ENCODE results near the gene PARP11. TPM values are rescaled to one million over a fixed set of nuclear protein-coding genes. Genes with fewer than 3 reads are reported as not detected.

Gene PARP11
- total RNA-seq, 1 donor from 2014 or later = 27.2 TPM

- no peaks in the 10 kb centered on the region for H3K4me1 Mint-ChIP-seq
- H3K27me3 Mint-ChIP-seq = no peaks in the 10 kb centered on the region
- no peak for ATAC-seq (ENCODE audit: low read depth)
- intact Hi-C loops (cut with micrococcal nuclease) = no loop called here
- H3K36me3 Mint-ChIP-seq (ENCODE audit: low read depth) = no peaks in the 10 kb centered on the region
- DNase-seq = no peak
- no peak overlapping the region for H3K27ac Mint-ChIP-seq
- ChIA-PET POLR2A (no interaction called here), CTCF (interaction anchor here (2.2 kb wide), 1 partner anchor 472 kb away, joined by 9 read pairs; no protein-coding TSS in a partner anchor)
- no peak overlapping the region for H3K4me3 Mint-ChIP-seq
- TF ChIP-seq CTCF (IDR thresholded peaks at IDR 0.05) = no peak
- no peaks in the 10 kb centered on the region for H3K9me3 Mint-ChIP-seq
Observed at GRCh38 chr12:3771853-3772252, 101.3 kb downstream of the PARP11 start.

DNA sequence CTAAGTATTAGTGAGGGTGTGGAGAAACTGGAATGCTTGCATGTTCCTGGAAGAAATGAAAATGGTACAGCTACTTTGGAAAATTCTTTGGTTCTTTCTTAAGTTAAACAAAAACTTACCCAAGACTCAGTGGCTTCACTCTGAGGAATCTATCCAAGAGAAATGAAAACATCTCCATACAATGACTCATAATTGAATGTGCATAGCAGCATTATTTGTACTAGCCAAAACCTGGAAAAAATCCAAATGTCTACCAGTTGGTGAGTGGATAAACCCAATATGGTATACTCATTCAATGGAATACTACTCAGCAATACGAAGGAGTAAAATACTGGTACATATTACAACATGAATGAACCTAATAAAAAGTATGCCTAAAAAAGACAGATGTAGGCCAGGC, 102.3 kb downstream of the PARP11 start:
- Mint-ChIP-seq H3K9me3 (no peaks in the 10 kb centered on the region), H3K36me3 (ENCODE audit: low read depth) (no peaks in the 10 kb centered on the region), H3K4me3 (no peak overlapping the region), H3K27me3 (no peaks in the 10 kb centered on the region), H3K27ac (no peak overlapping the region), H3K4me1 (no peaks in the 10 kb centered on the region)
- DNase-seq (no peak), ATAC-seq (ENCODE audit: low read depth) (no peak)
- CTCF ChIA-PET = interaction anchor here (2.2 kb wide), 1 partner anchor 471 kb away, joined by 9 read pairs; no protein-coding TSS in a partner anchor
- POLR2A ChIA-PET = no interaction called here
- no peak for TF ChIP-seq CTCF (IDR thresholded peaks at IDR 0.05)
- intact Hi-C loops (cut with micrococcal nuclease) = no loop called here

DNA sequence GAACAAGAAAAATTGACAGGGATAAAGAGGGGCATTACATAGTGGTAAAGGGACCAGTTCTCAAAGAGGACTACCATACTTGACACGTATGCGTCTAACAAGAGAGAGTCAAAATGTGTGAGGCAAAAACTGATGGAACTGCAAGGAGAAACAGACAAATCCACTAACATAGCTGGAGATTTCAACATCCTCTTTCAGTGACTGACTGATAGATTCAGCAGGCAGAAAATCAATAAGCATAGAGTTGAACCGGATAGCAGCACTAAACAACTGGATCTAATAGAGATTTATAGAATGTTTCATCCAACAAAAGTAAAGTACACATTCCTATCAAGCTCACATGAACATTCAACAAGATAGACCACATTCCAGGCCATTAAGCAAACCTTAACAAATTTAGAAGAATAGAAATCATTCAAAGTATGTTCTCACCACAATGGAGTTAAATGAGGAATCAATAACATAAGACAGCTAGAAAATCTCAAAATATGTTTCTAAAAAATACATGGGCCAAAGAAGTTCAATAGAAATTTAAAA, 104.2 kb downstream of the PARP11 start:
- Mint-ChIP-seq H3K36me3 (ENCODE audit: low read depth) (no peaks in the 10 kb centered on the region), H3K9me3 (no peaks in the 10 kb centered on the region), H3K4me3 (no peak overlapping the region), H3K27ac (no peak overlapping the region), H3K27me3 (no peaks in the 10 kb centered on the region), H3K4me1 (no peaks in the 10 kb centered on the region)
- intact Hi-C loops (cut with micrococcal nuclease) = no loop called here
- DNase-seq (no peak), ATAC-seq (ENCODE audit: low read depth) (no peak)
- ChIA-PET CTCF (no interaction called here), POLR2A (no interaction called here)
- no peak for TF ChIP-seq CTCF (IDR thresholded peaks at IDR 0.05)

DNA sequence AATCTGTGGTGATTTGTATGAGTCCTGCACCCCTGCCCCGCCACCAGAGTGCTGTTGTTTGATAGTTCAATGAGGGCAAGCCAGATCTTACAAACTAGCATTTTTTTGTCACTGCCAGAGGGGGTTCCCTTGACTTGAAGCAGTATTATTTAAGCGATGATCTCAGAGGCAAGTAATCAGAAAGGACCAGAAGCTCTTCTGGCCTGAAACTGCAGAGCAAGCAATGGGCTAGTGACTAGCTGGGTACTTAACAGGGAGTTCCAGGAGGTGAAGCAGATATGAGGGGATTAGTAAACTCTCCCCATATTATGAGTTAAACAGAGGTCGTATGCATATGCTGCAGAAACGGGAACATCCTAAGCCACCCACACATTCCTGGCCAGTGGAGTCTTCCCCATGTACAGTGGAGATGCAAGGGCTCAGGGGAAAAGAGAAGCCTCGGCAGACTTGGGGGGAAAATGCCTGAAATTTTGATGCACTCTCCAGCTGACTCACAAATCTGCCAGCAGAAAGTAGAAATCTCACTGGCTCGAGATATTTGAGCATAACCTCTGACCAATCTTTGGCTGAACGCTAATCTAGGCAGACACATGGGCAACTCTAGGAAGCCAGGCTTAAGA, 112.0 kb downstream of the PARP11 start:
- DNase-seq (no peak), ATAC-seq (ENCODE audit: low read depth) (no peak)
- H3K4me1 Mint-ChIP-seq = no peaks in the 10 kb centered on the region
- H3K27me3 Mint-ChIP-seq = peaks cover 4% of the 10 kb centered on the region
- no peak overlapping the region for H3K4me3 Mint-ChIP-seq
- no peak overlapping the region for H3K27ac Mint-ChIP-seq
- intact Hi-C loops (cut with micrococcal nuclease) = no loop called here
- peaks cover 3% of the 10 kb centered on the region for H3K9me3 Mint-ChIP-seq
- ChIA-PET POLR2A (no interaction called here), CTCF (no interaction called here)
- no peak for TF ChIP-seq CTCF (IDR thresholded peaks at IDR 0.05)
- no peaks in the 10 kb centered on the region for H3K36me3 Mint-ChIP-seq (ENCODE audit: low read depth)

GRCh38 chr12:3759878-3760277, 113.3 kb downstream of the PARP11 start:
- H3K36me3 Mint-ChIP-seq (ENCODE audit: low read depth) = no peaks in the 10 kb centered on the region
- peaks cover 3% of the 10 kb centered on the region for H3K9me3 Mint-ChIP-seq
- DNase-seq (no peak), ATAC-seq (ENCODE audit: low read depth) (no peak)
- no peaks in the 10 kb centered on the region for H3K4me1 Mint-ChIP-seq
- intact Hi-C loops (cut with micrococcal nuclease) = loop anchor here (10.0 kb wide), 1 partner anchor 685 kb away; the partner anchor contains the start of gene TSPAN9
- TF ChIP-seq CTCF (IDR thresholded peaks at IDR 0.05) = no peak
- CTCF ChIA-PET = no interaction called here
- POLR2A ChIA-PET = no interaction called here
- no peak overlapping the region for H3K27ac Mint-ChIP-seq
- H3K4me3 Mint-ChIP-seq = no peak overlapping the region
- H3K27me3 Mint-ChIP-seq = peaks cover 4% of the 10 kb centered on the region

Other genes starting within 250 kb of the PARP11 start
- 22.7 and 25.8 TPM in 2 replicates for gene CRACR2A, start 120.3 kb downstream of the PARP11 start, total RNA-seq